HepG2 (cell line): ENCODE data around the gene GRIN3B. TPM values are rescaled to one million over a fixed set of nuclear protein-coding genes. Genes with fewer than 3 reads are reported as not detected.

Experiments
- ARHGAP35 ChIP-seq: sonication (generic); formaldehyde crosslinking; IDR thresholded peaks from 2 replicates; pipeline ENCODE4 v1.9.0; 2022; ENCODE audit warnings: mild to moderate bottlenecking, inconsistent platforms, moderate library complexity, missing genetic modification reagents, borderline replicate concordance
- ATRX ChIP-seq: sonication (generic); formaldehyde crosslinking; IDR thresholded peaks from 2 replicates; pipeline ENCODE4 v1.4.0; 2020; ENCODE audit warnings: missing genetic modification reagents, borderline replicate concordance
- FOXO1 ChIP-seq: sonication (generic); formaldehyde crosslinking; IDR thresholded peaks from 2 replicates; pipeline ENCODE4 v1.4.0; 2020; ENCODE audit warnings: missing genetic modification reagents
- HMGA1 ChIP-seq: sonication (generic); formaldehyde crosslinking; conservative IDR thresholded peaks from 2 replicates; pipeline ENCODE4 v1.4.0; 2020; ENCODE audit warnings: missing genetic modification reagents
- JUNB ChIP-seq: sonication (generic); formaldehyde crosslinking; IDR thresholded peaks from 2 replicates; pipeline ENCODE4 v1.8.0; 2022; ENCODE audit warnings: missing genetic modification reagents, mild to moderate bottlenecking, borderline replicate concordance
- KMT2B ChIP-seq: IDR thresholded peaks from 2 replicates; pipeline ENCODE4 v1.6.1; 2016; ENCODE audit warnings: missing genetic modification reagents, missing compliant biosample characterization
- MED1 ChIP-seq: sonication (generic); formaldehyde crosslinking; IDR thresholded peaks from 2 replicates; pipeline ENCODE4 v1.4.0; 2020; ENCODE audit warnings: missing genetic modification reagents
- MXD4 ChIP-seq: IDR thresholded peaks from 2 replicates; pipeline ENCODE4 v1.6.1; 2016; ENCODE audit warnings: mild to moderate bottlenecking, missing biosample characterization, missing genetic modification reagents
- NFATC3 ChIP-seq: sonication (generic); formaldehyde crosslinking; IDR thresholded peaks from 2 replicates; pipeline ENCODE4 v1.5.1; 2020; ENCODE audit warnings: mild to moderate bottlenecking, missing genetic modification reagents
- NFYB ChIP-seq: sonication (generic); formaldehyde crosslinking; IDR thresholded peaks from 2 replicates; pipeline ENCODE4 v1.4.0; 2020; ENCODE audit warnings: missing genetic modification reagents
- NR2F6 ChIP-seq, 2 experiments: IDR thresholded peaks; 2 replicates each; pipeline ENCODE4 v1.6.1; 2016; ENCODE audit warnings: antibody characterized with exemption in 1 of 2, mild to moderate bottlenecking in 1 of 2
- RBFOX2 ChIP-seq: fragments of 200-400 bp; formaldehyde crosslinking; IDR thresholded peaks from 2 replicates; pipeline ENCODE4 v1.6.1; 2017; ENCODE audit warnings: low read depth, mild to moderate bottlenecking, low read length
- SP2 ChIP-seq: sonication (generic); formaldehyde crosslinking; IDR thresholded peaks from 2 replicates; pipeline ENCODE4 v1.5.1; 2020; ENCODE audit warnings: mild to moderate bottlenecking, missing genetic modification reagents
- SPEN ChIP-seq: sonication (generic); formaldehyde crosslinking; IDR thresholded peaks from 2 replicates; pipeline ENCODE4 v1.5.1; 2020; ENCODE audit warnings: low read depth, mild to moderate bottlenecking, missing genetic modification reagents
- ZBED4 ChIP-seq: sonication (generic); formaldehyde crosslinking; IDR thresholded peaks from 2 replicates; pipeline ENCODE4 v1.4.0; 2020; ENCODE audit warnings: missing genetic modification reagents, borderline replicate concordance
- ZNF253 ChIP-seq: sonication (generic); formaldehyde crosslinking; IDR thresholded peaks from 2 replicates; pipeline ENCODE4 v1.8.0; 2022; ENCODE audit warnings: mild to moderate bottlenecking, missing genetic modification reagents, borderline replicate concordance
- ZNF296 ChIP-seq: sonication (generic); formaldehyde crosslinking; conservative IDR thresholded peaks from 2 replicates; pipeline ENCODE4 v1.5.0; 2020; ENCODE audit warnings: mild to moderate bottlenecking, missing genetic modification reagents
- ZNF441 ChIP-seq: sonication (generic); formaldehyde crosslinking; IDR thresholded peaks from 2 replicates; pipeline ENCODE4 v1.7.0; 2021; ENCODE audit warnings: missing genetic modification reagents, borderline replicate concordance
- ZNF883 ChIP-seq: sonication (generic); formaldehyde crosslinking; IDR thresholded peaks from 2 replicates; pipeline ENCODE4 v1.5.1; 2020; ENCODE audit warnings: mild to moderate bottlenecking, missing genetic modification reagents; ENCODE audit errors: not compliant biosample characterization
- polyA plus RNA-seq, 8 experiments: library from polyadenylated mRNA; depleted of rRNA in 3 of 8; stranded (reverse) in 7 of 8; unstranded in 1 of 8; fragments of >200 nt; fragmentation: Illumina TruSeq in 4 of 8; extraction: Trizol in 4 of 8; gene quantifications; 2 replicates each; pipeline versions ENCODE4 v1.2.1 to v1.2.3, GENCODE V29; 2011 to 2016; ENCODE audit warnings: low read depth in 4 of 8, missing spikeins in 1 of 8, mixed read lengths in 1 of 8; ENCODE audit not compliant: insufficient read depth in 1 of 8
- total RNA-seq, 5 experiments: library from RNA; depleted of rRNA; stranded (reverse); fragments of >200 nt; fragmentation: Illumina TruSeq; extraction: Trizol; gene quantifications; 2 replicates each; pipeline ENCODE4 v1.2.3, GENCODE V29; 2016; ENCODE audit warnings: low read depth in 1 of 5
- TF ChIP-seq, protein P1 (sequence below): sonication (generic); formaldehyde crosslinking; IDR thresholded peaks from 2 replicates; pipeline ENCODE4 v1.4.0; 2020; ENCODE audit warnings: missing genetic modification reagents, borderline replicate concordance
- TF ChIP-seq, protein P2 (sequence below): IDR thresholded peaks from 2 replicates; pipeline ENCODE4 v1.6.1; 2016; ENCODE audit warnings: low read depth, borderline replicate concordance
- TF ChIP-seq, protein P3 (sequence below): IDR thresholded peaks from 2 replicates; pipeline ENCODE4 v1.6.1; 2016; ENCODE audit warnings: mild to moderate bottlenecking, missing biosample characterization, missing genetic modification reagents

GRIN3B gene
- total and polyA plus RNA-seq, 2 of the 13 experiments (the other 11 are each of a cell fraction or from before 2014, with no cell fraction given): 0.07 to 0.20 TPM

DNA sequence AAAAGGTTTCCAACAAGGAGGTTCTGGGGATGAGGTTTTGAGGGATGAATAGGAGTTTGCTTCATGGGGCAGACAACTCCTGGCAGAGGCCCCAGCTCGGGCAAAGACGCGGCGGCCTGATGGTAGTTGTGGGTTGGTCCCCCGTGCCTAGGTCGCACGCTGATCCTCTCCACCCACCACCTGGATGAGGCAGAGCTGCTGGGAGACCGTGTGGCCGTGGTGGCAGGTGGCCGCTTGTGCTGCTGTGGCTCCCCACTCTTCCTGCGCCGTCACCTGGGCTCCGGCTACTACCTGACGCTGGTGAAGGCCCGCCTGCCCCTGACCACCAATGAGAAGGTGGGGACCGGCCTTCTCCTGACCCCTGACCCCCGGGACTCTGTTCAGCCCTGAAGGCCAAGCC lies 51.6 kb downstream of the GRIN3B start (continued):
- TF ChIP-seq ZBED4 (CRISPR knock-in tag) (0 out of 2 replicates have a peak, but pooled peaks have one; percentile 2), ATRX (CRISPR knock-in tag) (no peak), HMGA1 (no peak), MXD4 (peak; percentile 2; the same call in 1 of the 2 replicates), NR2F6 (IDR thresholded peaks at IDR 0.05) (no peak; the same call in none of the 2 replicates), NR2F6 (CRISPR knock-in tag; IDR thresholded peaks at IDR 0.05) (peak; percentile 46), SP2 (no peak), NFYB (CRISPR knock-in tag) (peak; percentile 23; the same call in 1 of the 2 replicates), KMT2B (no peak), ZNF883 (CRISPR knock-in tag) (peak; percentile 12), FOXO1 (CRISPR knock-in tag) (0 out of 2 replicates have a peak, but pooled peaks have one; percentile 2), SPEN (CRISPR knock-in tag) (peak; percentile 52; the same call in 1 of the 2 replicates), ZNF253 (0 out of 2 replicates have a peak, but pooled peaks have one; percentile 42), ZNF441 (CRISPR knock-in tag) (no peak), ARHGAP35 (CRISPR knock-in tag) (0 out of 2 replicates have a peak, but pooled peaks have one; percentile 40), NFATC3 (no peak), JUNB (no peak), ZNF296 (CRISPR knock-in tag) (0 out of 2 replicates have a peak, but pooled peaks have one; percentile 42), RBFOX2 (peak; percentile 23; the same call in 1 of the 2 replicates), MED1 (CRISPR knock-in tag) (no peak)
- TF ChIP-seq, protein P1, sequence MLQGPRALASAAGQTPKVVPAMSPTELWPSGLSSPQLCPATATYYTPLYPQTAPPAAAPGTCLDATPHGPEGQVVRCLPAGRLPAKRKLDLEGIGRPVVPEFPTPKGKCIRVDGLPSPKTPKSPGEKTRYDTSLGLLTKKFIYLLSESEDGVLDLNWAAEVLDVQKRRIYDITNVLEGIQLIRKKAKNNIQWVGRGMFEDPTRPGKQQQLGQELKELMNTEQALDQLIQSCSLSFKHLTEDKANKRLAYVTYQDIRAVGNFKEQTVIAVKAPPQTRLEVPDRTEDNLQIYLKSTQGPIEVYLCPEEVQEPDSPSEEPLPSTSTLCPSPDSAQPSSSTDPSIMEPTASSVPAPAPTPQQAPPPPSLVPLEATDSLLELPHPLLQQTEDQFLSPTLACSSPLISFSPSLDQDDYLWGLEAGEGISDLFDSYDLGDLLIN (CRISPR knock-in tag): no peak
- TF ChIP-seq, protein P2, sequence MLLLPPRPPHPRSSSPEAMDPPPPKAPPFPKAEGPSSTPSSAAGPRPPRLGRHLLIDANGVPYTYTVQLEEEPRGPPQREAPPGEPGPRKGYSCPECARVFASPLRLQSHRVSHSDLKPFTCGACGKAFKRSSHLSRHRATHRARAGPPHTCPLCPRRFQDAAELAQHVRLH (CRISPR knock-in tag): no peak
- TF ChIP-seq, protein P3, sequence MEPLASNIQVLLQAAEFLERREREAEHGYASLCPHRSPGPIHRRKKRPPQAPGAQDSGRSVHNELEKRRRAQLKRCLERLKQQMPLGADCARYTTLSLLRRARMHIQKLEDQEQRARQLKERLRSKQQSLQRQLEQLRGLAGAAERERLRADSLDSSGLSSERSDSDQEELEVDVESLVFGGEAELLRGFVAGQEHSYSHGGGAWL (CRISPR knock-in tag): no peak
